Fibroblast of villous mesenchyme (primary cell): ENCODE results near the gene MEF2C. TPM values are rescaled to one million over a fixed set of nuclear protein-coding genes. Genes with fewer than 3 reads are reported as not detected.

ENCODE experiments used
- DNase-seq: peaks from one replicate; pipeline ENCODE4 v3.0.0-alpha.2; 2010; ENCODE audit warnings: low read depth
- H3K4me3 ChIP-seq: 2 replicates; pipeline ENCODE4 v1.5.1; 2011; ENCODE audit warnings: low read depth, mild to moderate bottlenecking, low read length
- total RNA-seq: library from RNA; depleted of rRNA; stranded (reverse); fragments of >200 nt; gene quantifications from 2 replicates; pipeline ENCODE4 v1.2.3, GENCODE V29; 2012
- TF ChIP-seq, protein P1 (sequence below): IDR thresholded peaks from 2 replicates; pipeline ENCODE4 v1.5.1; 2012; ENCODE audit warnings: low read depth, mild to moderate bottlenecking, low read length; ENCODE audit not compliant: insufficient read depth

The MEF2C gene
- total RNA-seq, 1 donor: 16.0 TPM

DNA sequence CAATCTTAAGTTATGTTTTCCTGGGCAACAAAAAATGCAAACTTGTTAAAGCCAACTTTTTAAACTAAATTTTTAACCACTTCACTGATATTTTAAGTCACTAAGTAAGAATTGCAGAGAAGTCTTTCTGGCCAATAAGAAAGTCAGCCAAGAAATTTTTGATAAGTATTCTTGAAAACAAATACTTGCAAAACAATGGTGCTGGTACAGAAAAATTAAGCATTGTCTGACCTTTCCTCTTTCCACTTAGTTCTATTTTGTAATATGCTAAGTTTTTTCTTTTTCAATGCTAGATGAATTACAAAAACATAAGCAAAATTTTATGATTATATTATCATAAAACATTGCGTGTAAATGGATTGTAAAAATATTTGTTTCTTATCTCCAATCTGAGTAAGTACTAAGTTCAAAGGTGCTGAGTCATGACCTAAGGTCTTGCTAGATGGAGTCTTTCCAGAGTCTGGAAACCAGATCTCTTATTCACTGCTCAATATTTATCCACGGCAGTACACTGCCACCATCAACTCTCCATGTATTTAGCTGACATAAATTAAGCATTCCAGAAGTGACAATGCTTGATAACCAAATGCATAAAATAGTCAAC is 139.7 kb downstream of the MEF2C start:
- H3K4me3 ChIP-seq: no peak overlapping the region
- TF ChIP-seq, protein P1, sequence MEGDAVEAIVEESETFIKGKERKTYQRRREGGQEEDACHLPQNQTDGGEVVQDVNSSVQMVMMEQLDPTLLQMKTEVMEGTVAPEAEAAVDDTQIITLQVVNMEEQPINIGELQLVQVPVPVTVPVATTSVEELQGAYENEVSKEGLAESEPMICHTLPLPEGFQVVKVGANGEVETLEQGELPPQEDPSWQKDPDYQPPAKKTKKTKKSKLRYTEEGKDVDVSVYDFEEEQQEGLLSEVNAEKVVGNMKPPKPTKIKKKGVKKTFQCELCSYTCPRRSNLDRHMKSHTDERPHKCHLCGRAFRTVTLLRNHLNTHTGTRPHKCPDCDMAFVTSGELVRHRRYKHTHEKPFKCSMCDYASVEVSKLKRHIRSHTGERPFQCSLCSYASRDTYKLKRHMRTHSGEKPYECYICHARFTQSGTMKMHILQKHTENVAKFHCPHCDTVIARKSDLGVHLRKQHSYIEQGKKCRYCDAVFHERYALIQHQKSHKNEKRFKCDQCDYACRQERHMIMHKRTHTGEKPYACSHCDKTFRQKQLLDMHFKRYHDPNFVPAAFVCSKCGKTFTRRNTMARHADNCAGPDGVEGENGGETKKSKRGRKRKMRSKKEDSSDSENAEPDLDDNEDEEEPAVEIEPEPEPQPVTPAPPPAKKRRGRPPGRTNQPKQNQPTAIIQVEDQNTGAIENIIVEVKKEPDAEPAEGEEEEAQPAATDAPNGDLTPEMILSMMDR: no peak
- DNase-seq: peak; percentile 8

DNA sequence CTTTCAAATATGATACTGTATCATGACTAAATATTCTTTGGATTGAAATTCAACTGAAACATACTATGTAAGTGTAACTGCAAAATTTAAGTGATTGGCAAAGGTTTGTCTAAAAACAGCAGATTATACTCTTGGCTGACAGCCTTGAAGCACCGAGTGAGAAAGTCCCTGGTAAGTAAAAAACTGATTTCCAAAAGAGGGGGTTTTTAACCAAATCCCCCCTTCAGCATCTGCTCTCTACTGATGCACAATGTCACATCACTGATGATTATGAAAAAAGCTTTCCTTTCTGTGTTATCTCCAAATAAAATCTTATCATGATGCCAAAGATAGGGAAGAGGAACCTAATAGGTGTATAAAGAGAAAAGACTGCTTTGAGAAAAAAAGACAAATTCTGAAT is 141.0 kb downstream of the MEF2C start:
- TF ChIP-seq, protein P1: no peak
- no peak for DNase-seq
- H3K4me3 ChIP-seq: no peak overlapping the region

DNA sequence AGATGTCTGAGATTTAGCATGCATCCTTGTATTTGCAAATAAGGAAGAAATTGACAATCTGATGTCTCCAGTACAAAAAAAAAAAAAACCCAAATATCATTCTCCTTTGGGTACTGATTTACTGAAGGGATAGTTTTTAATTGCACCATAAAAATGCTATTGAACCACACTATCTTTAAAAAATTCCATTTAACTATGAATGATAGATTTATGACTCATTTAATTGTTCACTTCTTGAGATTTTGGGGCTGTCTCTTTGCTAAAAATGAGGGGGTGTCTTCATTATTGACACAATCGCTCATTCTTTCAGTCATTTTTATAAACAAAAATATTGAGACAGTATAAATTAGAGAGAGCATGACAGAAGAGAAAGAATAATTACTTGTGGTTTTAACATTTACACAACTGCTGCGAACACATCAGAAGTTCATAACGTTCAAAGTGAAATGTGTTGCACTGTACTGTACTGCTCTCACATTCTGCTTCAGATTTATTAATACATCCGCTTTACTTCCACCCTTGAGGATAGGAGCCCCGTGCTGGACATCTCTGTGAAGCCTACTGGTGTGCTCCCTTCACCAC is 142.3 kb downstream of the MEF2C start:
- DNase-seq: no peak
- TF ChIP-seq, protein P1: no peak
- H3K4me3 ChIP-seq: no peak overlapping the region

DNA sequence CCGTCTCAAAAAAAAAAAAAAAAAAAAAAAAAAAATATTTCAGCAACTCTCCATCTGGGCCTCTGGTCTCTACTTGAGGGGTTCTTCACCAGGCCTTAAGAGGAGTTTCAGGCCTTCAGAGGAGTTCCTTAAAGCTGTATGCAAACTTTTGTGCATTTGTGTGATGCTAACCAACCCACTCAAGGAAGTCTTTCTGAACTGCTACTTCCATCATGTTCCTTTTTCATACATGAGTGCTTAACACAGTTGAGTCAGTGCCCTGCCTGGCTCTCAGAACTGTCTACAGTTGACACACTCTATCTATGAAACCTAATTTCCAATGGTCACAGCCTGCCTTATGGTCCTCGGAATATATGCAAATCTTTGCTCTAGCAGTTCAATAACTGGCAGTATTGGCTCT is 146.5 kb downstream of the MEF2C start:
- TF ChIP-seq, protein P1: no peak
- no peak overlapping the region for H3K4me3 ChIP-seq
- no peak for DNase-seq

DNA sequence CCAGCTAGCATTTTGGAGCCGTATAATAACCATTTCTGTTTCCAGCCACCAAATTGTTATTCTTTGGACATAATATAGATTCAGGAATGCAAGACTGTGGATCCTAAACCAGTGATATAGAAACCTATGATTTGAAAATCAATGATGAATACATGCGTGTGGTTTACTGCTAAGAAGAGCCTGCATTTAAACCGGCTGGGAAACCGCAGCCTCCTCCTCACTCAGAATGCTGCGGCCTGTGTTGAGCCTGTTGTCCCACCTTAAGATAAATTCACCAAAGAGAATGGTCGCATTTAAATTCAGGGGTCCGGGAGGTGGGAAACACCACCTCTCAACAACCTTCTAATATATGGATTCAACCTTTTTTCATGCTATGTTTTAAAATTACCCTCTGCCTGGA is 148.0 kb downstream of the MEF2C start:
- no peak overlapping the region for H3K4me3 ChIP-seq
- TF ChIP-seq, protein P1: no peak
- DNase-seq: no peak

DNA sequence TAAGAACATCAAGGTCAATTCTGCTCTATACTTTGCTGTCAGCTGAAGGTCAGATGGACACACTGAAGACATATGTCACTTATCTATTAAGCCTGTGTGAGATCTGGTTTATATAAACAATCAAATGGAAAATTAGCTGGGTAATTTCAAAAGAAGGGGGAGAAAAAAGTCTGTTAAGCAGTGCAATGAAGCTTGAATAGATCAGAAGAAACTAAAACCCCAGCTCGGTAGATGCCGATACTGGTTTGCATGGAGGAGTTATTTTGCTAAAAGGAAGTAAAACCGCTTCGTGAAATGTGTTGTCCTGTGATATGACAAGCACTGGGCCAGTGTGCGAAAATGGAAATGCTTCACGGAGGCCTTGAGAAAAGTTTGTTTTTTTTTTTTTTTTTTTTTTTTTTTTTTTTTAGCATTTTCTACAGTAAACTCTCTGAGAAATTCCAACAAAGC is 148.8 kb downstream of the MEF2C start:
- no peak overlapping the region for H3K4me3 ChIP-seq
- no peak for DNase-seq

More for the DNA sequence above, 148.8 kb downstream of the MEF2C start:
- TF ChIP-seq, protein P1: no peak
